ENCODE measurements around the gene EIF4G3.

EIF4G3 gene

DNA sequence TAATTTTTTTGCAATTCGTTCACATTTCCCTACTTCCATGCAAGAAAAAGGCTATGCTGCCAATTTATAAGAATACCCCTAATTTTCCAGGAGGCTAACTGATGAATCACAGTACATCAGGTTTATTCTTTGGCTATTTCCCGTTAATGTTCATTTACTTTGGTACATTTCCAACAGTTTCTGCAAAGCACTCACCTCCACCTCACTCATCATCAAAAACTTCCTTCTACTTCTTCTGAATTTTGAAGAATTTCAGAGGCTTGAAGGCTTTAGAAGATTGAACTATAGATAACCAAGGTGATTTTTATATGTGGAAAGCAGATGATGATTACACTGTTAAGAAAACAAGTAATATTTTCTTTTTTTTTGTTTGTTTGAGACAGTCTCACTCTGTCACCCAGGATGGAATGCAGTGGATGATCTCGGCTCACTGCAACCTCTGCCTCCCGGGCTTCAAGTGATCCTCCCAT lies 329.1 kb downstream of the EIF4G3 start:
- TF ChIP-seq TAF1 (IDR thresholded peaks at IDR 0.05; ENCODE audit: borderline replicate concordance, low read depth, low read length) (no peak), POLR2AphosphoS5 (IDR thresholded peaks at IDR 0.05; ENCODE audit: low read depth, low read length) (no peak), POLR2A (IDR thresholded peaks at IDR 0.05; ENCODE audit: low read depth, low read length) (no peak)
- FAIRE-seq = no peak
- DNase-seq (ENCODE audit: insufficient read length) = no peak

DNA sequence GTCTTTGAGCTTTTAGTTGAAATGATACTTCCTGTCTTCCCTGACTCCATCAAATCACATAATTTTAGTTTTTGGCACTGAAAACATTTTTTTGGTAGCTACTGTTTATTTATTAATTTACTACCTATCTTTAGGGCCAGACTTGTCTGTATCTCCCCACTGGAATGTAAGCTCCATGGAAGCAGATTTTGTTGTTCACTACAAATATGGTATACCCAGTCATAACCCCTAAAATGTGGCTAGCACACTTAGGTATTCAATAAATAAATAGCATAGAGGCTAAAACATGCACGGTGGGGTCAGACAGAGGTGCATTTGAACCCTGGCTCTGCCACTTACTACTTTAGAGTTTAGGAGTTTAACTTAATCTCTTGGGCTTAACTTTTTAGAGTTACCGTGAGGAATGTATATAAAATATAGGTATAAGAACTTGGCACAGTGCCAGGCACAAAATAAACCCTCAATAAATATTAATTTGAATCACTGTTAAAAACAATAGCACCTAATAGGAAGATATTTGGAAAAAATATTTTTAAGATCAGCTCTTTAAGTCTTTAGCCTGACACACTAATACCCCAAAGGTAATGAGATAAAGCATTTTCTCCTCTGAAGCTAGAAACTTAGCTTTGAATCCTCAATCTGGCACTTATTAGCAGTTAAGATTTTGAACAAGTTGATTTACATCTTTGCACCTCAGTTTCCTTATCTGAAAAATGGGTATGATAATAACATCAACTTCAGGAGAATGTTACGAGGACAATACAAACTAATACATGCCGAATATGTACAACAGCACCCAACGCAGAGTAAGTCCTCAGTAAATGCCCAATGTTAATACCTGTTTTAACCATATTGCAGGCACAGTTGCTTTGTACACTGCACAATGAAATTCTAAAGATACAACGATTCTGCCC lies 330.0 kb downstream of the EIF4G3 start:
- TF ChIP-seq POLR2A (IDR thresholded peaks at IDR 0.05; ENCODE audit: low read depth, low read length) = no peak
- TF ChIP-seq POLR2AphosphoS5 (IDR thresholded peaks at IDR 0.05; ENCODE audit: low read depth, low read length) = no peak
- no peak for TF ChIP-seq TAF1 (IDR thresholded peaks at IDR 0.05; ENCODE audit: borderline replicate concordance, low read depth, low read length)
- FAIRE-seq (no peak), DNase-seq (ENCODE audit: insufficient read length) (no peak)

DNA sequence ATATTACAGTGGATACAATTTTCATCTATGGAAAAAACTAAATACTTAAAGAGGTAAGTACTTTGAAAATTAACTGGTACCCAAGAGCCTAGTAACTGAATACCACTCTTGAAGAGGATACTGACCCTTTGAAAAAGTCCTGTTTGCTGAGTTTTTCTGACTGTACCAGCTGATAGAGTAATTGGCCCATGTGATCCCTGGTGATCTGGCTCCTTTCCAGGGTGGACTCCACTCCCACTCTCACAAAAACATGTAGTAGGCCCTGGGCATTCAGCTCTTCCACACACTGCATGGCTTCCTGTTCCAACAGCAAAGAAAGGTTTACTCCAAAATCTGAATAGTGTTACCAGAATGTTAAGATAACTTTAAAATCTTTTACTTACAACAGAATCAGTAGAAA lies 336.0 kb downstream of the EIF4G3 start:
- FAIRE-seq (no peak), DNase-seq (ENCODE audit: insufficient read length) (no peak)
- TF ChIP-seq POLR2AphosphoS5 (IDR thresholded peaks at IDR 0.05; ENCODE audit: low read depth, low read length) (no peak), POLR2A (IDR thresholded peaks at IDR 0.05; ENCODE audit: low read depth, low read length) (no peak), TAF1 (IDR thresholded peaks at IDR 0.05; ENCODE audit: borderline replicate concordance, low read depth, low read length) (no peak)

DNA sequence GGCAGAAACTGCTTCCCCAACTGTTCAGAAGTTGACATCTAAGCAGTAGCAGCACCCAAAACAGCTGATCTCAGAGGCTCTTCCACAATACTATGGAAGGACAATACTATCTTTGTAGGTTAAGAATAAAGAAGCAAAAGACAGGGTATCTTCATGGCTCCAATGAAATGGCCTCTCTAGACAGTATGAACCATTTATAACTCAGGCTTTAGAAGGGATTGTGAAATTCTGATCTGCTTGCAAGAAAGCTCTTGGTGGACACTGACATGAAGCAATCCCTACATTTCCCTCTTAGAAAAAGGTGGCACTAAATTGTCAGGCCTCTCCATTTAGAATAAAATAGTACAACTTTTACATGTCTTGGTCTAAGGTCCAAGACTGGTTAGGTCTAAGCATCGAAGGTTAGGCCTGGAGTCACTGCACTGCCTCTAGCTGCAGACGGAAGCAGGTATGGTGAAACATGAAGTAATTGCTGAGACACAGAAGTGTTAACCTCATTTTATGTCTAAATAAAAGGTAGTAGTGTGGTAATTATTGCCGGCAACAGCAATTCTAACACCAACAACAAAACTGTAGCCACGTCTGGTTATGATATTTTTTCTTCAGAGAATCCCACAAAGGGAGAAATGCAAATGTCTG lies 339.0 kb downstream of the EIF4G3 start:
- TF ChIP-seq POLR2AphosphoS5 (IDR thresholded peaks at IDR 0.05; ENCODE audit: low read depth, low read length) (no peak), TAF1 (IDR thresholded peaks at IDR 0.05; ENCODE audit: borderline replicate concordance, low read depth, low read length) (no peak), POLR2A (IDR thresholded peaks at IDR 0.05; ENCODE audit: low read depth, low read length) (no peak)
- FAIRE-seq (no peak), DNase-seq (ENCODE audit: insufficient read length) (no peak)

DNA sequence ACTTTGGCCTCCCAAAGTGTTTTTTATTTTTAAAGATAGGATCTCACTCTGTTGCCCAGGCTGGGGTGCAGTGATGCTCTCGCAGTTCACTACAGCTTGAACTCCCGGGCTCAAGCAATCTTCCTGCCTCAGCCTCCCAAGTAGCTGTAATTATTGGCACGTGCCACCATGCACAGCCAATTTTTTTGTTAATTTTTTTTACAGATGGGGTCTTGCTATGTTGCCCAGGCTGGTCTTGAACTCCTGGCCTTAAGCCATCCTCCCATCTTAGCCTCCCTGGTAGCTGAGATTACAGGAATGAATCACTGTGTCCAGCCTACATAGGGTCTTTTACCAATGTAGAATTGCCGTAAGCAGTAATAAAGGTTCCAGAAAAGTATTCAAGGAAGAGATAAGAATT lies 340.5 kb downstream of the EIF4G3 start:
- DNase-seq (ENCODE audit: insufficient read length) = no peak
- FAIRE-seq = no peak
- TF ChIP-seq POLR2AphosphoS5 (IDR thresholded peaks at IDR 0.05; ENCODE audit: low read depth, low read length) = no peak

DNA sequence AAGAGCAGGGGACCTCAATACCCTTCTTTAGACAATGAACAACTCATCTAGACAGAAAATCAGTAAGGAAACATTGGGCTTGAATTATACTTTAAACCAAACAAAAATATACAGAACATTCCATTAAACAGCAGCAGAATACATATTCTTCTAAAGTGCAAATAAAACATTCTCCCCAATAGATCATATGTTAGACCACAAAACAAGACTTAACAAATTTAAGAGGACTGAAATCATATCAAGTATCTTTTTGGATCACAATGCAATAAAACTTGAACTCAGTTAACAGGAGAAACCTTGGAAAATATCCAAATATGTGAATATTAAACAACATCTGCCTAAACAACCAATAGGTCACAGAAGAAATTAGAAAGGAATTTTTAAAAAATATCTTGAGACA lies 341.9 kb downstream of the EIF4G3 start:
- FAIRE-seq (no peak), DNase-seq (ENCODE audit: insufficient read length) (no peak)
- TF ChIP-seq POLR2A (IDR thresholded peaks at IDR 0.05; ENCODE audit: low read depth, low read length) (no peak), TAF1 (IDR thresholded peaks at IDR 0.05; ENCODE audit: borderline replicate concordance, low read depth, low read length) (no peak), POLR2AphosphoS5 (IDR thresholded peaks at IDR 0.05; ENCODE audit: low read depth, low read length) (no peak)

DNA sequence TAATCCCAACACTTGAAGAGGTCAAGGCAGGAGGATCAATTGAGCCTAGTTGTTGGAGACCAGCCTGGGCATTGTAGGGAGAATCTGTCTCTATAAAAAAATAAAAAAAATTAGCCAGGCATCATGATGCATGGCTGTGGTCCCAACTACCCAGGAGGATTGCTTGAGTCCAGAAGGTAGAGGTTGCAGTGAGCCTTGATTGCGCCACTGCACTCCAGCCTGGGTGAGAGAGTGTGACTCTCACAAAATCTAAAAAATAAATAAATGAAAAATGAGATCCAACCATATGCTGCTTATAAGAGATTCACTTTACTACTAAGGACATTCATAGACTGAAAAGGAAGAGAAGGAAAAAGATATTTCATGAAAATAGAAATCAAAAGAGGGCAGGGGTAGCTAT lies 342.5 kb downstream of the EIF4G3 start:
- FAIRE-seq (no peak), DNase-seq (ENCODE audit: insufficient read length) (no peak)

DNA sequence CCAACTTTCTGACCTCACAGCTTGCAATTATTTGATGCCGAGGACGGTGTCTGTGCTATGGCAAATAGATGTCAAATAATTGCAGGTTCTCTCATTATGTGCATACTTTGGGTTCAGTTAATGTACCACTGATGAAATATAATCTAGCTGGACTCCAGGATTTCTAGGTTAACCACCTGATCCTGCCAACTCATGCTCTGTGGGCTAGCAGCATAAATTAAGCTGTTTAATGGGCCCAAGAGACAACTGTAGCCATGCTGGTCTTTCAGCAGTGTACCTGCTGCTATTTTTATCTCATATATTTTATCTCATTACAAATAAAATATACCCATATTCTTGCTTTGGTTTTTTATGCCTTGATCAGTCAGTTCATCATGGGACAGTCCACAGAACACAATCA lies 346.3 kb downstream of the EIF4G3 start:
- no peak for FAIRE-seq
- TF ChIP-seq POLR2A (IDR thresholded peaks at IDR 0.05; ENCODE audit: low read depth, low read length) (no peak), POLR2AphosphoS5 (IDR thresholded peaks at IDR 0.05; ENCODE audit: low read depth, low read length) (no peak), TAF1 (IDR thresholded peaks at IDR 0.05; ENCODE audit: borderline replicate concordance, low read depth, low read length) (no peak)

More for the DNA sequence above, 342.5 kb downstream of the EIF4G3 start:
- TF ChIP-seq TAF1 (IDR thresholded peaks at IDR 0.05; ENCODE audit: borderline replicate concordance, low read depth, low read length) = no peak
- no peak for TF ChIP-seq POLR2AphosphoS5 (IDR thresholded peaks at IDR 0.05; ENCODE audit: low read depth, low read length)
- TF ChIP-seq POLR2A (IDR thresholded peaks at IDR 0.05; ENCODE audit: low read depth, low read length) = no peak

DNA sequence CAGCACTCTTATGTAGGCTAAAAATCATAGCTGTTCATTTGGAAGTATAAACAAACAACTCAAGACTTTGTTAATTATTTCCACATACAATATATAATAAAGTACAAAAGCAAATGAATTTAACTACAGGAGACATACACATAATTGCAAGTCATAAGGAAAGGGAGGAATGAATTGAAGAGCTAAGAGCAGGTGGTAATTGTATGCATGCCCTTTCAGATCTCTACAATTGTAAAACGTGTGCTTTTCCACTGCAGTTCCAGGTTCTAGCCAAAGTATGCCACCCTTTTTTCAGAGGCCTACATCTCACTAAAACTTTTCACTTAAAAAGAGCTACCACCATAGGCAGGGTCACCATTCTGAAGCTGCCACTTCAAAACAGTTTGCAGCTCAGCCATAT lies 346.8 kb downstream of the EIF4G3 start:
- FAIRE-seq (no peak), DNase-seq (ENCODE audit: insufficient read length) (no peak)
- TF ChIP-seq TAF1 (IDR thresholded peaks at IDR 0.05; ENCODE audit: borderline replicate concordance, low read depth, low read length) = no peak
- TF ChIP-seq POLR2A (IDR thresholded peaks at IDR 0.05; ENCODE audit: low read depth, low read length) = no peak
- no peak for TF ChIP-seq POLR2AphosphoS5 (IDR thresholded peaks at IDR 0.05; ENCODE audit: low read depth, low read length)

More for the DNA sequence above, 346.3 kb downstream of the EIF4G3 start:
- DNase-seq (ENCODE audit: insufficient read length) = no peak

DNA sequence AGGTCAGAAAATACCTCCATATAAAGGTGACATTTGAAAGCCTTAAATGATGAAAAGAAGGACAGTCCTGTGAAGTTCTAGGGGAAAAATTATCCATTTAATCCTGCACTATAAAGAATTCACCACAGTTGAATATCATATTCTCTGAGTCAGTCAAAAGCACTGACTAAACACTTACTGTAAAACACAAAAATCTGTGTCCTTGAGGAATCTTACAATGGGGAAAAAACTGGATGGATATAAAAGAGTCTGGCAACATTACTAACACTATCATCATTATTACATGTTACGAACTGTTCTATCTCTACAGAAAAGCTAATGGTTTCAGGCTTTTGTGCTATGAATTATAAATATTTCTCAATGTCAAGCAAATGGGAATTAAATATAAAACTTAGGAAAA lies 347.2 kb downstream of the EIF4G3 start:
- no peak for FAIRE-seq
- DNase-seq (ENCODE audit: insufficient read length) = no peak

DNA sequence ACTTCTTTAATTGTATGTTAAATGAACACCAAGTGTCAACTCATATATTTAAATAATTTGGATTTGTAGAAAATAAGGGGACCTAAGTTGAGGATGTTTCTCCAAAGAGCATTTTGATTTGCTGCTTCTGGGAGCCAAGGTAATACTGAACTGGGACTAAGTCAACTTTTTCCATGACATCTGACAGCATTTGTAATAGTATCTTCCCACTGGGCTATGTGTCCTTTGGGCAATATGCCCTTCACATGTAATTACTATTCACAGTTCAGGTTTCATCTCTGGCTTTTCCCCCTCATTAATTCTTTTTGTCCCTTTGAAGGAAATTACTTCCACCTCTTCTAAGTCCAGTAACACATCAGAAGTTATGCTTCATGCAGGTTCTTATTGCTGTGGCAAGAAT lies 352.9 kb downstream of the EIF4G3 start:
- no peak for FAIRE-seq
- DNase-seq (ENCODE audit: insufficient read length) = no peak
- TF ChIP-seq POLR2A (IDR thresholded peaks at IDR 0.05; ENCODE audit: low read depth, low read length) (no peak), TAF1 (IDR thresholded peaks at IDR 0.05; ENCODE audit: borderline replicate concordance, low read depth, low read length) (no peak), POLR2AphosphoS5 (IDR thresholded peaks at IDR 0.05; ENCODE audit: low read depth, low read length) (no peak)

More for the DNA sequence above, 347.2 kb downstream of the EIF4G3 start:
- no peak for TF ChIP-seq TAF1 (IDR thresholded peaks at IDR 0.05; ENCODE audit: borderline replicate concordance, low read depth, low read length)
- no peak for TF ChIP-seq POLR2AphosphoS5 (IDR thresholded peaks at IDR 0.05; ENCODE audit: low read depth, low read length)
- no peak for TF ChIP-seq POLR2A (IDR thresholded peaks at IDR 0.05; ENCODE audit: low read depth, low read length)

DNA sequence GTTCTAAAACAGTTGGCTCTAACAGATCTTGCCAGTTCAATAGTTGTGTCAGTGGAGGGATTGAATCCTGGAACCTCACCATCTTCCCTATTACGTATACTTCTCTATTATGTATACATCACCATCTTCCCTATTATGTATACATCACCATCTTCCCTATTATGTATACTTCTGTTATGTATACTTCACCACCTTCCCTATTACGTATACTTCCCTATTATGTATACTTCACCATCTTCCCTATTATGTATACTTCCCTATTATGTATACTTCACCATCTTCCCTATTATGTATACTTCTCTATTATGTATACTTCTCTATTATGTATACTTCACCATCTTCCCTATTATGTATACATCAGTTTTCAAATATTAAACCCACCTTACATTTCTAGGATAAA lies 355.2 kb downstream of the EIF4G3 start:
- TF ChIP-seq POLR2A (IDR thresholded peaks at IDR 0.05; ENCODE audit: low read depth, low read length) (no peak), POLR2AphosphoS5 (IDR thresholded peaks at IDR 0.05; ENCODE audit: low read depth, low read length) (no peak), TAF1 (IDR thresholded peaks at IDR 0.05; ENCODE audit: borderline replicate concordance, low read depth, low read length) (no peak)
- FAIRE-seq (no peak), DNase-seq (ENCODE audit: insufficient read length) (no peak)
